Thoracic aorta endothelial cell (primary cell): Measurements from ENCODE around the gene XKR8. TPM values are rescaled to one million over a fixed set of nuclear protein-coding genes. Genes with fewer than 3 reads are reported as not detected.

Experiments used
- total RNA-seq: library from RNA; depleted of rRNA; stranded (reverse); fragments of >200 nt; gene quantifications from 2 replicates; pipeline ENCODE4 v1.2.3, GENCODE V29; 2012

XKR8 gene, protein sequence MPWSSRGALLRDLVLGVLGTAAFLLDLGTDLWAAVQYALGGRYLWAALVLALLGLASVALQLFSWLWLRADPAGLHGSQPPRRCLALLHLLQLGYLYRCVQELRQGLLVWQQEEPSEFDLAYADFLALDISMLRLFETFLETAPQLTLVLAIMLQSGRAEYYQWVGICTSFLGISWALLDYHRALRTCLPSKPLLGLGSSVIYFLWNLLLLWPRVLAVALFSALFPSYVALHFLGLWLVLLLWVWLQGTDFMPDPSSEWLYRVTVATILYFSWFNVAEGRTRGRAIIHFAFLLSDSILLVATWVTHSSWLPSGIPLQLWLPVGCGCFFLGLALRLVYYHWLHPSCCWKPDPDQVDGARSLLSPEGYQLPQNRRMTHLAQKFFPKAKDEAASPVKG
- 6.6 and 7.7 TPM in 2 replicates for total RNA-seq

DNA sequence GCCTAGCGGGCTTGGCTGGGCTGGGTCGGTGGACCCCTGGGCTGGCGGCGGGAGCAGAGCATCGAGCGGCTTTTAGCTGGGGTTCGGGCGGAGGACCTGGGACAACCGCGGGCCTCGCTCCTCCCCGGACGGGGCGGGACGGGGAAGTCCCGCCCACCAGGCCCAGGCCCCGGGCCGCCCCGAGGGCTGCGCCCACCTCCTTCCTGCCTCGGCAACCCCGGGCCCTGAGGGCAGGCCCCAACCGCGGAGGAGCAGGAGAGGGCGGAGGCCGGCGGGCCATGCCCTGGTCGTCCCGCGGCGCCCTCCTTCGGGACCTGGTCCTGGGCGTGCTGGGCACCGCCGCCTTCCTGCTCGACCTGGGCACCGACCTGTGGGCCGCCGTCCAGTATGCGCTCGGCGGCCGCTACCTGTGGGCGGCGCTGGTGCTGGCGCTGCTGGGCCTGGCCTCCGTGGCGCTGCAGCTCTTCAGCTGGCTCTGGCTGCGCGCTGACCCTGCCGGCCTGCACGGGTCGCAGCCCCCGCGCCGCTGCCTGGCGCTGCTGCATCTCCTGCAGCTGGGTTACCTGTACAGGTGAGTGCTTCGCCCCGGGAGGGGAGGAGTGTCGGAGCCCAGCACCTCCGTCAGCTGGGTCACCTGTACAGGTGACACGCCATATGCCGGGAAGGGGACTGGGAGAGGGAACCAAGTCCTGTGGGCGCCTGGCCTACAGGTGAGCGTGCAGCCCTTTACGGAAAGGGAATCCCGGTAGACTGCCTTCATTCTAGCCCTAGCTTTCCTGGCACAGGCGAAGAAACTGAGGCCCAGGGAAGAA lies at the start of gene XKR8:
XKR8 (plus strand) TSS at position 182 of the 812 bp plus-strand sequence; CDS start at position 279, 97 bp downstream.

DNA sequence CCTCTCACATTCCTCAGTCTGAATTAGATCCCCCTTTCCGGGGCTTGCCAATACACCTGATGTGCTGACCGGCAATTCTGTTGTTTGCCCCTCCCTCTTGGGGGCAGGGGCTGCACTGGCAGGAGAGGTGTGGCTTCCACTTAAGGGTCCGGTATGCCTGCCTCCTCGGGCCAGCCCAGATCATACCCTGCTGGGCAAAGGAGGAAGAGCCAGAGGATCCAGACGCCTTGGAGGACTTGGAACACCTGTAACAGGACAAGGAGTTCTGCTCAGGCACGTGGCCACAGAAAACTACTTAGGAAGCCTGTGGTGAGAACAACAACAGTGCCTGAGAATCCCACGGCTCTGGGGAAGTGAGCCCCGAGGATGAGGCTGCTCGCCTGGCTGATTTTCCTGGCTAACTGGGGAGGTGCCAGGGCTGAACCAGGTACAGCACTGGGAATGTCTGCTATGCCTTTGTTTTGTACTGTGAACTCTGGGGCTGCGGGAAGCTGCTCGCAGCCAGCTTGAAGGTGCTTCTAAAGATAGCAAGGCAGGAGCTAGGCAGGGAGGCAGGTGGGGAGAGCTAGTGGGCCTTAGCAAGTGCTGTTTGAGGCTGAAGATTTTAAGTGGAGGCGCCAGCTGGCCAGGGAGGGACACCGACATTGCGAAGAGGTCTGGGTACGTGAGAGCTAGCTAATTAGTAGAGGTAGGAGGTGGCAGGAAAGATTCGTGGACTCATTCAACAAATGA lies 24.8 kb upstream of the XKR8 start, which contains the start of gene SMPDL3B:
SMPDL3B (plus strand) TSS at position 183 of the 732 bp plus-strand sequence; CDS start at position 367, 184 bp downstream.

Other genes starting within 250 kb of the XKR8 start
- gene FAM76A, start 234.0 kb upstream of the XKR8 start, total RNA-seq, result 8.0 and 9.6 TPM in 2 replicates
- gene STX12, start 186.8 kb upstream of the XKR8 start, total RNA-seq, result 138 and 152 TPM in 2 replicates
- 44.4 and 51.3 TPM in 2 replicates for gene PPP1R8, start 129.2 kb upstream of the XKR8 start, total RNA-seq
- gene THEMIS2, start 87.4 kb upstream of the XKR8 start, total RNA-seq, result 2.7 and 5.3 TPM in 2 replicates
- gene RPA2, start 45.4 kb upstream of the XKR8 start, total RNA-seq, result 35.8 and 36.8 TPM in 2 replicates
- gene SMPDL3B, start 25.0 kb upstream of the XKR8 start, total RNA-seq, result 0.27 and 0.29 TPM in 2 replicates
- gene EYA3, start 128.6 kb downstream of the XKR8 start, total RNA-seq, result 29.1 and 42.4 TPM in 2 replicates
- under 0.01 and 0.14 TPM in 2 replicates for gene PTAFR, start 216.7 kb downstream of the XKR8 start, total RNA-seq